Measurements from ENCODE around the gene C19orf47.

DNA sequence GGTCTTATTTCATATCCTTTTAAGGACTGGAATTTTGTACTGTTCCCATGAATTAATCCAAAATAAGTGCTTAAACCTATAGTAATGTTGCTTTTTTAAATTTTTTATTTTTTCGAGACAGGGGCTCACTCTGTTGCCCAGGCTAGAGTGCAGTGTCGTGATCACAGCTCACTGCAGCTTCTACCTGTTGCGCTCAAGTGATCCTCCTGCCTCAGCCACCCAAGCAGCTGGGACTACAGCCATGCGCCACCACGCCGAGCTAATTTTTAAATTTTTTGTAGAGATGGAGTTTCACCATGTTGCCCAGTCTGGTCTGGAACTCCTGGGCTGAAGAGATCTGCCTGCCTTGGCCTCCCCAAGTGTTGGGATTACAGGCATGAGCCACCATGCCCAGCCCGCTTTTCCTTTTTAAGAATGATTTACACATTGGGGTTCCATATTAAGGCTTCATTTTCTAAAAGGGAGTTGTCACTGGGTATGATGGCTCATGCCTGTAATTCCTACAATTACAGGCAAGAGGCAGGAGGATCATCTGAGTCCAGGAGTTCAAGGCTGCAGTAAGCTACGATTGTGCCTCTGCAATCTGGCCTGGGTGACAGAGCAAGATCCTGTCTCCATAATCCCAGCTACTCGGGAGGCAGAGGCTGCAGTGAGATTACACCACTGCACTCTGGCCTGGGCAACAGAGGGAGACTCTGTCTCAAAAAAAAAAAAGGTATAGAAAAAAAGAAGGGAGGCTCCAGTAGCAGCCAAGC, 34.8 kb downstream of the C19orf47 start:
- TF ChIP-seq, protein P1, sequence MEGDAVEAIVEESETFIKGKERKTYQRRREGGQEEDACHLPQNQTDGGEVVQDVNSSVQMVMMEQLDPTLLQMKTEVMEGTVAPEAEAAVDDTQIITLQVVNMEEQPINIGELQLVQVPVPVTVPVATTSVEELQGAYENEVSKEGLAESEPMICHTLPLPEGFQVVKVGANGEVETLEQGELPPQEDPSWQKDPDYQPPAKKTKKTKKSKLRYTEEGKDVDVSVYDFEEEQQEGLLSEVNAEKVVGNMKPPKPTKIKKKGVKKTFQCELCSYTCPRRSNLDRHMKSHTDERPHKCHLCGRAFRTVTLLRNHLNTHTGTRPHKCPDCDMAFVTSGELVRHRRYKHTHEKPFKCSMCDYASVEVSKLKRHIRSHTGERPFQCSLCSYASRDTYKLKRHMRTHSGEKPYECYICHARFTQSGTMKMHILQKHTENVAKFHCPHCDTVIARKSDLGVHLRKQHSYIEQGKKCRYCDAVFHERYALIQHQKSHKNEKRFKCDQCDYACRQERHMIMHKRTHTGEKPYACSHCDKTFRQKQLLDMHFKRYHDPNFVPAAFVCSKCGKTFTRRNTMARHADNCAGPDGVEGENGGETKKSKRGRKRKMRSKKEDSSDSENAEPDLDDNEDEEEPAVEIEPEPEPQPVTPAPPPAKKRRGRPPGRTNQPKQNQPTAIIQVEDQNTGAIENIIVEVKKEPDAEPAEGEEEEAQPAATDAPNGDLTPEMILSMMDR (IDR thresholded peaks at IDR 0.05): no peak
- no peak for TF ChIP-seq POLR2A (IDR thresholded peaks at IDR 0.05)
